GM12878 (cell line): ENCODE results near the gene ANO2. TPM values are rescaled to one million over a fixed set of nuclear protein-coding genes. Genes with fewer than 3 reads are reported as not detected.

Experiments used
- ATAC-seq: fragments of 200-7000 bp; cut with Tn5 transposase; 3 replicates; pipeline ENCODE4 v1.9.1; 2020; ENCODE audit warnings: mild to moderate bottlenecking, moderate library complexity
- BruUV-seq: library from RNA; stranded (reverse); fragments of 400-500 nt; replicated peaks from 2 replicates; lab custom pipeline; 2021; lab: Mats Ljungman, UMichigan
- CTCF ChIA-PET: fragments of 300-600 bp; sonication (Branson Sonifier 250); formaldehyde crosslinking; extraction: SDS; loops from one replicate; lab custom pipeline; 2021; ENCODE audit warnings: inconsistent platforms; lab: Yijun Ruan, JAX
- POLR2A ChIA-PET: fragments of 350-600 bp; formaldehyde crosslinking; extraction: SDS; loops from one replicate; lab custom pipeline; 2021; ENCODE audit warnings: inconsistent platforms; lab: Charles Lee
- RAD21 ChIA-PET: fragments of 300-600 bp; sonication (Branson Sonifier 250); formaldehyde crosslinking; loops from one replicate; lab custom pipeline; 2023; ENCODE audit warnings: antibody characterized with exemption; ENCODE audit not compliant: unreplicated experiment; lab: Charles Lee
- SMC1A ChIA-PET: fragments of 300-600 bp; sonication (Branson Sonifier 250); formaldehyde crosslinking; loops from one replicate; lab custom pipeline; 2023; ENCODE audit not compliant: unreplicated experiment, uncharacterized antibody; lab: Charles Lee
- DNase-seq: peaks from one replicate; pipeline ENCODE4 v3.0.0-alpha.2; 2011; ENCODE audit warnings: low read depth, low spot score
- FAIRE-seq: peaks from 3 replicates; lab custom pipeline; 2011; peaks lifted over from hg19 to GRCh38; lab: Jason Lieb, UNC
- H2AFZ ChIP-seq: 2 replicates; pipeline ENCODE4 v1.6.0; 2011; ENCODE audit warnings: low read depth, low read length, control low read depth; ENCODE audit not compliant: control insufficient read depth
- H3K27ac ChIP-seq: 2 replicates; pipeline ENCODE4 v1.5.1; 2011; ENCODE audit warnings: control low read depth; ENCODE audit not compliant: control insufficient read depth, insufficient read depth
- H3K27me3 ChIP-seq, 2 experiments: replicated peaks in 1 of 2; 2 replicates each; pipeline versions ENCODE4 v1.6.0 to v1.6.1; 2011; ENCODE audit warnings: low read length in 1 of 2; ENCODE audit not compliant: control insufficient read depth in 2 of 2, insufficient read depth in 2 of 2
- H3K36me3 ChIP-seq, 2 experiments: 2 replicates each; pipeline ENCODE4 v1.5.1; 2011; ENCODE audit warnings: low read length in 1 of 2; ENCODE audit not compliant: control insufficient read depth in 2 of 2, insufficient read depth in 2 of 2
- H3K4me1 ChIP-seq: 2 replicates; pipeline ENCODE4 v1.6.1; 2011; ENCODE audit warnings: mild to moderate bottlenecking, low read length, moderate library complexity, mixed read lengths; ENCODE audit not compliant: control insufficient read depth, insufficient read depth
- H3K4me2 ChIP-seq: 2 replicates; pipeline ENCODE4 v1.6.0; 2011; ENCODE audit warnings: control low read depth; ENCODE audit not compliant: control insufficient read depth, insufficient read depth
- H3K4me3 ChIP-seq: fragments of 200-600 bp; sonication (generic); 2 replicates; pipeline ENCODE4 v1.5.1; 2016
- H3K79me2 ChIP-seq: 2 replicates; pipeline ENCODE4 v1.6.0; 2011; ENCODE audit warnings: low read length; ENCODE audit not compliant: control insufficient read depth, insufficient read depth
- H3K9ac ChIP-seq: 2 replicates; pipeline ENCODE4 v1.8.0; 2011; ENCODE audit warnings: low read length, control low read depth, mixed read lengths; ENCODE audit not compliant: control insufficient read depth, insufficient read depth
- H3K9me3 ChIP-seq: replicated peaks from 3 replicates; pipeline ENCODE4 v1.5.1; 2011; ENCODE audit warnings: mild to moderate bottlenecking, low read length; ENCODE audit not compliant: control insufficient read depth, insufficient read depth
- H4K20me1 ChIP-seq: 2 replicates; pipeline ENCODE4 v1.6.0; 2011; ENCODE audit not compliant: control insufficient read depth, insufficient read depth
- BMI1 ChIP-seq: fragments of 450-650 bp; IDR thresholded peaks from 2 replicates; pipeline ENCODE4 v1.6.1; 2016; ENCODE audit warnings: mild to moderate bottlenecking, moderate library complexity, borderline replicate concordance
- EGR1 ChIP-seq, 2 experiments: IDR thresholded peaks; 1 replicate in 1 of 2; 2 replicates in 1 of 2; pipeline ENCODE4 v1.6.1; 2011 to 2012; ENCODE audit warnings: low read depth in 2 of 2, low read length in 2 of 2, borderline replicate concordance in 1 of 2, mild to moderate bottlenecking in 1 of 2, moderate library complexity in 1 of 2
- HDGF ChIP-seq: fragments of 450-650 bp; IDR thresholded peaks from 2 replicates; pipeline ENCODE4 v1.6.1; 2016; ENCODE audit warnings: antibody characterized with exemption
- MTA2 ChIP-seq: fragments of 450-650 bp; IDR thresholded peaks from 2 replicates; pipeline ENCODE4 v1.6.1; 2016; ENCODE audit warnings: low read depth, mild to moderate bottlenecking, moderate library complexity
- PML ChIP-seq: IDR thresholded peaks from 2 replicates; pipeline ENCODE4 v1.6.1; 2012; ENCODE audit warnings: low read length, inconsistent platforms
- RB1 ChIP-seq: fragments of 450-650 bp; formaldehyde crosslinking; IDR thresholded peaks from 2 replicates; pipeline ENCODE4 v1.6.1; 2017; ENCODE audit warnings: mild to moderate bottlenecking, borderline replicate concordance
- RUNX3 ChIP-seq: IDR thresholded peaks from 2 replicates; pipeline ENCODE4 v1.6.1; 2012; ENCODE audit warnings: low read length, inconsistent platforms
- SMC3 ChIP-seq: IDR thresholded peaks from 2 replicates; pipeline ENCODE4 v1.6.1; 2011; ENCODE audit warnings: low read length, improper control_type of control experiment, borderline replicate concordance
- ZNF217 ChIP-seq: fragments of 450-650 bp; IDR thresholded peaks from 2 replicates; pipeline ENCODE4 v1.6.1; 2017; ENCODE audit warnings: antibody characterized with exemption, mild to moderate bottlenecking
- WGBS: methylation state at CpG from one replicate; pipeline ENCODE4 v1.1.6; 2016; ENCODE audit warnings: low lambda C conversion rate; ENCODE audit not compliant: insufficient replicate concordance, insufficient coverage; ENCODE audit errors: missing lambda C conversion rate; 5-methylcytosine and 5-hydroxymethylcytosine counted together
- in situ Hi-C: fragments of 300-500 bp; cut with MboI; formaldehyde crosslinking; loops from 9 replicates; pipeline ENCODE4 v1.14.3; 2018; ENCODE audit warnings: mixed read lengths
- intact Hi-C: fragments of 100-400 bp; cut with micrococcal nuclease; formaldehyde crosslinking; loops from one replicate; pipeline ENCODE4 v1.14.2; 2022; ENCODE audit not compliant: unreplicated experiment
- polyA plus RNA-seq, 11 experiments: library from polyadenylated mRNA; depleted of rRNA in 4 of 11; unstranded in 6 of 11; stranded (reverse) in 5 of 11; fragments of >200 nt; fragmentation: Nextera tagmentation in 4 of 11; fragmentation: Illumina TruSeq in 1 of 11; extraction: Ambion mirVana in 4 of 11; extraction: Trizol in 1 of 11; gene quantifications; 1 replicate in 1 of 11; 2 replicates in 10 of 11; pipeline versions ENCODE4 v1.2.1 to v1.2.3, GENCODE V29; 2011 to 2016; ENCODE audit warnings: inconsistent platforms in 2 of 11, missing spikeins in 2 of 11, low read depth in 1 of 11
- total RNA-seq, 4 experiments: library from RNA; depleted of rRNA in 3 of 4; stranded (reverse); fragments of >200 nt in 3 of 4; fragmentation: Illumina TruSeq in 1 of 4; extraction: Trizol in 1 of 4; gene quantifications; 2 replicates each; pipeline versions ENCODE4 v1.2.1 to v1.2.3, GENCODE V29; 2013 to 2021
- TF ChIP-seq, protein P1 (sequence below): fragments of 450-650 bp; IDR thresholded peaks from 2 replicates; pipeline ENCODE4 v1.6.1; 2018; ENCODE audit warnings: mild to moderate bottlenecking, low read depth, moderate library complexity; ENCODE audit not compliant: partially characterized antibody
- TF ChIP-seq, protein P2 (sequence below): fragments of 450-650 bp; formaldehyde crosslinking; IDR thresholded peaks from 2 replicates; pipeline ENCODE4 v1.4.0; 2020; ENCODE audit warnings: mild to moderate bottlenecking, moderate library complexity
- TF ChIP-seq, protein P3 (sequence below): fragments of 450-650 bp; conservative IDR thresholded peaks from 2 replicates; pipeline ENCODE4 v1.6.1; 2017; ENCODE audit warnings: mild to moderate bottlenecking, moderate library complexity
- TF ChIP-seq, protein P4 (sequence below): IDR thresholded peaks from 2 replicates; pipeline ENCODE4 v1.6.1; 2012; ENCODE audit warnings: mild to moderate bottlenecking, low read depth, low read length

Gene ANO2
- total and polyA plus RNA-seq, 10 of the 15 experiments (the other 5 are each of a cell fraction or from before 2014, with no cell fraction given) = not detected

DNA sequence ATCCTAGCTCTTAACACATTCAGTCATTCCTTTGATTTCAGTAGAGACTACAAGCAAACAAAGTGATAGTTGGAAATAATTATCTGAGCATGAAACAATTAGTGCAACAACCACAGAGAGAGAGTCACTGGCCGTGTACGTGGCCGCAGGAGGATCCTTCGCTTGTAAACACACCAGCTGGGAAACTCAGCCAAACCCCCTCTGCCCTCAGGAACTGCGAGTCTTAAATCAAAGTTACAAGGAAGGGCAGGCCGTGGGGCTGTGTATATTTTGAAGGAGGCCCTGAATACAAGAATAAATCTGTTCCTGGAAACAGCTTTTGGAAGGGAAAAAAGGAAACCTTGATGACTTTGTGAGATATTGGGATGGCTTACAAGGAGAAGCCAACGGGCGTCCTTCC is 164.5 kb downstream of the ANO2 start:
- no peak overlapping the region for H3K4me3 ChIP-seq
- H3K4me2 ChIP-seq = no peak overlapping the region
- ChIA-PET SMC1A (no interaction called here), CTCF (no interaction called here), POLR2A (no interaction called here), RAD21 (no interaction called here)
- H3K36me3 ChIP-seq = no peaks in the 10 kb centered on the region
- H3K4me1 ChIP-seq = no peaks in the 10 kb centered on the region
- ATAC-seq (no peak), DNase-seq (no peak), FAIRE-seq (no peak)
- WGBS = 35% methylated on average over 8 of the region's 8 CpGs
- no peak overlapping the region for H2AFZ ChIP-seq
- 0 out of 4 replicates have a peak, but pooled peaks cover 0 to 3% of the 10 kb centered on the region in 2 experiments for H3K27me3 ChIP-seq
- intact Hi-C loops (no loop called here), in situ Hi-C loops (no loop called here)
- no peak overlapping the region for H3K9ac ChIP-seq
- no peak overlapping the region for H3K27ac ChIP-seq
- H3K9me3 ChIP-seq = no peaks in the 10 kb centered on the region
- H3K79me2 ChIP-seq = no peaks in the 10 kb centered on the region
- no TSS peak for BruUV-seq
- H4K20me1 ChIP-seq = no peaks in the 10 kb centered on the region
- TF ChIP-seq, protein P1, sequence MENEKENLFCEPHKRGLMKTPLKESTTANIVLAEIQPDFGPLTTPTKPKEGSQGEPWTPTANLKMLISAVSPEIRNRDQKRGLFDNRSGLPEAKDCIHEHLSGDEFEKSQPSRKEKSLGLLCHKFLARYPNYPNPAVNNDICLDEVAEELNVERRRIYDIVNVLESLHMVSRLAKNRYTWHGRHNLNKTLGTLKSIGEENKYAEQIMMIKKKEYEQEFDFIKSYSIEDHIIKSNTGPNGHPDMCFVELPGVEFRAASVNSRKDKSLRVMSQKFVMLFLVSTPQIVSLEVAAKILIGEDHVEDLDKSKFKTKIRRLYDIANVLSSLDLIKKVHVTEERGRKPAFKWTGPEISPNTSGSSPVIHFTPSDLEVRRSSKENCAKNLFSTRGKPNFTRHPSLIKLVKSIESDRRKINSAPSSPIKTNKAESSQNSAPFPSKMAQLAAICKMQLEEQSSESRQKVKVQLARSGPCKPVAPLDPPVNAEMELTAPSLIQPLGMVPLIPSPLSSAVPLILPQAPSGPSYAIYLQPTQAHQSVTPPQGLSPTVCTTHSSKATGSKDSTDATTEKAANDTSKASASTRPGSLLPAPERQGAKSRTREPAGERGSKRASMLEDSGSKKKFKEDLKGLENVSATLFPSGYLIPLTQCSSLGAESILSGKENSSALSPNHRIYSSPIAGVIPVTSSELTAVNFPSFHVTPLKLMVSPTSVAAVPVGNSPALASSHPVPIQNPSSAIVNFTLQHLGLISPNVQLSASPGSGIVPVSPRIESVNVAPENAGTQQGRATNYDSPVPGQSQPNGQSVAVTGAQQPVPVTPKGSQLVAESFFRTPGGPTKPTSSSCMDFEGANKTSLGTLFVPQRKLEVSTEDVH = no peak
- TF ChIP-seq EGR1 (IDR thresholded peaks at IDR 0.05; ENCODE audit: borderline replicate concordance in 1 of 2, low read depth in 2 of 2, low read length in 2 of 2) (no peak), MTA2 (no peak), HDGF (no peak), RUNX3 (no peak), RB1 (no peak), PML (no peak), SMC3 (no peak), BMI1 (no peak), ZNF217 (no peak)
- TF ChIP-seq, protein P2, sequence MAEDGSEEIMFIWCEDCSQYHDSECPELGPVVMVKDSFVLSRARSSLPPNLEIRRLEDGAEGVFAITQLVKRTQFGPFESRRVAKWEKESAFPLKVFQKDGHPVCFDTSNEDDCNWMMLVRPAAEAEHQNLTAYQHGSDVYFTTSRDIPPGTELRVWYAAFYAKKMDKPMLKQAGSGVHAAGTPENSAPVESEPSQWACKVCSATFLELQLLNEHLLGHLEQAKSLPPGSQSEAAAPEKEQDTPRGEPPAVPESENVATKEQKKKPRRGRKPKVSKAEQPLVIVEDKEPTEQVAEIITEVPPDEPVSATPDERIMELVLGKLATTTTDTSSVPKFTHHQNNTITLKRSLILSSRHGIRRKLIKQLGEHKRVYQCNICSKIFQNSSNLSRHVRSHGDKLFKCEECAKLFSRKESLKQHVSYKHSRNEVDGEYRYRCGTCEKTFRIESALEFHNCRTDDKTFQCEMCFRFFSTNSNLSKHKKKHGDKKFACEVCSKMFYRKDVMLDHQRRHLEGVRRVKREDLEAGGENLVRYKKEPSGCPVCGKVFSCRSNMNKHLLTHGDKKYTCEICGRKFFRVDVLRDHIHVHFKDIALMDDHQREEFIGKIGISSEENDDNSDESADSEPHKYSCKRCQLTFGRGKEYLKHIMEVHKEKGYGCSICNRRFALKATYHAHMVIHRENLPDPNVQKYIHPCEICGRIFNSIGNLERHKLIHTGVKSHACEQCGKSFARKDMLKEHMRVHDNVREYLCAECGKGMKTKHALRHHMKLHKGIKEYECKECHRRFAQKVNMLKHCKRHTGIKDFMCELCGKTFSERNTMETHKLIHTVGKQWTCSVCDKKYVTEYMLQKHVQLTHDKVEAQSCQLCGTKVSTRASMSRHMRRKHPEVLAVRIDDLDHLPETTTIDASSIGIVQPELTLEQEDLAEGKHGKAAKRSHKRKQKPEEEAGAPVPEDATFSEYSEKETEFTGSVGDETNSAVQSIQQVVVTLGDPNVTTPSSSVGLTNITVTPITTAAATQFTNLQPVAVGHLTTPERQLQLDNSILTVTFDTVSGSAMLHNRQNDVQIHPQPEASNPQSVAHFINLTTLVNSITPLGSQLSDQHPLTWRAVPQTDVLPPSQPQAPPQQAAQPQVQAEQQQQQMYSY = no peak
- TF ChIP-seq, protein P3, sequence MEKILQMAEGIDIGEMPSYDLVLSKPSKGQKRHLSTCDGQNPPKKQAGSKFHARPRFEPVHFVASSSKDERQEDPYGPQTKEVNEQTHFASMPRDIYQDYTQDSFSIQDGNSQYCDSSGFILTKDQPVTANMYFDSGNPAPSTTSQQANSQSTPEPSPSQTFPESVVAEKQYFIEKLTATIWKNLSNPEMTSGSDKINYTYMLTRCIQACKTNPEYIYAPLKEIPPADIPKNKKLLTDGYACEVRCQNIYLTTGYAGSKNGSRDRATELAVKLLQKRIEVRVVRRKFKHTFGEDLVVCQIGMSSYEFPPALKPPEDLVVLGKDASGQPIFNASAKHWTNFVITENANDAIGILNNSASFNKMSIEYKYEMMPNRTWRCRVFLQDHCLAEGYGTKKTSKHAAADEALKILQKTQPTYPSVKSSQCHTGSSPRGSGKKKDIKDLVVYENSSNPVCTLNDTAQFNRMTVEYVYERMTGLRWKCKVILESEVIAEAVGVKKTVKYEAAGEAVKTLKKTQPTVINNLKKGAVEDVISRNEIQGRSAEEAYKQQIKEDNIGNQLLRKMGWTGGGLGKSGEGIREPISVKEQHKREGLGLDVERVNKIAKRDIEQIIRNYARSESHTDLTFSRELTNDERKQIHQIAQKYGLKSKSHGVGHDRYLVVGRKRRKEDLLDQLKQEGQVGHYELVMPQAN = no peak
- TF ChIP-seq, protein P4, sequence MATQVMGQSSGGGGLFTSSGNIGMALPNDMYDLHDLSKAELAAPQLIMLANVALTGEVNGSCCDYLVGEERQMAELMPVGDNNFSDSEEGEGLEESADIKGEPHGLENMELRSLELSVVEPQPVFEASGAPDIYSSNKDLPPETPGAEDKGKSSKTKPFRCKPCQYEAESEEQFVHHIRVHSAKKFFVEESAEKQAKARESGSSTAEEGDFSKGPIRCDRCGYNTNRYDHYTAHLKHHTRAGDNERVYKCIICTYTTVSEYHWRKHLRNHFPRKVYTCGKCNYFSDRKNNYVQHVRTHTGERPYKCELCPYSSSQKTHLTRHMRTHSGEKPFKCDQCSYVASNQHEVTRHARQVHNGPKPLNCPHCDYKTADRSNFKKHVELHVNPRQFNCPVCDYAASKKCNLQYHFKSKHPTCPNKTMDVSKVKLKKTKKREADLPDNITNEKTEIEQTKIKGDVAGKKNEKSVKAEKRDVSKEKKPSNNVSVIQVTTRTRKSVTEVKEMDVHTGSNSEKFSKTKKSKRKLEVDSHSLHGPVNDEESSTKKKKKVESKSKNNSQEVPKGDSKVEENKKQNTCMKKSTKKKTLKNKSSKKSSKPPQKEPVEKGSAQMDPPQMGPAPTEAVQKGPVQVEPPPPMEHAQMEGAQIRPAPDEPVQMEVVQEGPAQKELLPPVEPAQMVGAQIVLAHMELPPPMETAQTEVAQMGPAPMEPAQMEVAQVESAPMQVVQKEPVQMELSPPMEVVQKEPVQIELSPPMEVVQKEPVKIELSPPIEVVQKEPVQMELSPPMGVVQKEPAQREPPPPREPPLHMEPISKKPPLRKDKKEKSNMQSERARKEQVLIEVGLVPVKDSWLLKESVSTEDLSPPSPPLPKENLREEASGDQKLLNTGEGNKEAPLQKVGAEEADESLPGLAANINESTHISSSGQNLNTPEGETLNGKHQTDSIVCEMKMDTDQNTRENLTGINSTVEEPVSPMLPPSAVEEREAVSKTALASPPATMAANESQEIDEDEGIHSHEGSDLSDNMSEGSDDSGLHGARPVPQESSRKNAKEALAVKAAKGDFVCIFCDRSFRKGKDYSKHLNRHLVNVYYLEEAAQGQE = no peak
